T follicular helper cell (primary cell): ENCODE measurements around the gene NTN4.
"Not testable (repeated sequence)": the region's sequence is repeated elsewhere in the genome, so short reads cannot be mapped to it uniquely, and the experiment has no call there.

ENCODE experiments used
- DNase-seq: peaks from one replicate; pipeline ENCODE4 v3.0.0-alpha.2; 2020; ENCODE audit warnings: low read depth

The NTN4 gene

GRCh38 chr12:95796225-95796981 is 5.8 kb upstream of the NTN4 start:
- no peak for DNase-seq

- no peak for DNase-seq
These were observed 619 bp upstream of the NTN4 start for GRCh38 chr12:95790917-95791849.

GRCh38 chr12:95789126-95790032 is 1.2 kb downstream of the NTN4 start:
- DNase-seq, result no peak

GRCh38 chr12:95788637-95789036 is 1.9 kb downstream of the NTN4 start:
- DNase-seq, result no peak

- no peak for DNase-seq
These were observed 3.2 kb downstream of the NTN4 start for GRCh38 chr12:95787274-95787818.

GRCh38 chr12:95784915-95785314 is 5.6 kb downstream of the NTN4 start:
- DNase-seq, result no peak

GRCh38 chr12:95784286-95784685 is 6.3 kb downstream of the NTN4 start:
- no peak for DNase-seq

- not testable (repeated sequence) for DNase-seq
These were observed 15.1 kb downstream of the NTN4 start for GRCh38 chr12:95775466-95775865.

GRCh38 chr12:95774311-95775045 is 16.1 kb downstream of the NTN4 start:
- DNase-seq, result no peak

- DNase-seq, result no peak
These were observed 17.2 kb downstream of the NTN4 start for GRCh38 chr12:95773320-95773719.

GRCh38 chr12:95767703-95768102 is 22.9 kb downstream of the NTN4 start:
- DNase-seq, result no peak

- DNase-seq, result no peak
These were observed 24.1 kb downstream of the NTN4 start for GRCh38 chr12:95766356-95767019.

GRCh38 chr12:95764848-95765247 is 25.7 kb downstream of the NTN4 start:
- DNase-seq, result no peak

GRCh38 chr12:95763809-95764253 is 26.7 kb downstream of the NTN4 start:
- no peak for DNase-seq

GRCh38 chr12:95762123-95762785 is 28.3 kb downstream of the NTN4 start:
- DNase-seq, result no peak

GRCh38 chr12:95760371-95760770 is 30.2 kb downstream of the NTN4 start:
- DNase-seq, result no peak

- no peak for DNase-seq
These were observed 30.8 kb downstream of the NTN4 start for GRCh38 chr12:95759718-95760117.

- DNase-seq, result no peak
These were observed 31.5 kb downstream of the NTN4 start for GRCh38 chr12:95759039-95759438.

GRCh38 chr12:95756362-95756761 is 34.2 kb downstream of the NTN4 start:
- DNase-seq, result no peak
